SH-SY5Y (cell line): Measurements from ENCODE around the gene PIK3C3.

Experiments
- GATA2 ChIP-seq: IDR thresholded peaks from 2 replicates; pipeline ENCODE4 v1.6.1; 2011; ENCODE audit warnings: mild to moderate bottlenecking, low read depth, low read length
- GATA3 ChIP-seq: IDR thresholded peaks from 2 replicates; pipeline ENCODE4 v1.6.1; 2011; ENCODE audit warnings: low read depth, mild to moderate bottlenecking, low read length, moderate library complexity

DNA sequence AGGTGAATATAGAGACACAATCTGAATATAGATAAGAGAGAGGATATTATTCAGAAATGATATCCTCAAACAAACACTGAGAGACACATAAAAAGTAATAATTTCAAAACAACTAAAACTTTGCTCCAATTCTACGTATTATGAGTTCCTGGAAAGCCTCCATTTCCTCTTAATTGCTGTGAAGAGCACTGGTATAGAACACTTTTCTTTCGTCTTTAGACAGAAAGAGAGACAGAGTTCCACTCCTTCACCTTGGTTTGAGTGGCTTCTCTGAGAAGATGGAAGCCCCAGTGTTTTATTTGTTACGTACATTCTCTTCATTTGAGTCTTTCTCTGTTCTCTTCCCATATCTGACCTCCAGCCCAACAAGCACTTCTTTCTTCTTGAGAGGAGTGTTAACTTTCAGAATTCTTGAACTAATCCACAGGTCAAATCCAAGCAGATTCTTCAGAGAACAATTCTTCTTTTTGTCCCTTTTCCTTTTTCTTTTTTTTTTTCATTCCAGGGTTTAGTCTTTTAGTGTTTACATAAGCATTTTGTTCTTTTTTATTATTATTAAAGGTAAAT, 6.4 kb upstream of the PIK3C3 start:
- TF ChIP-seq GATA2, result no peak
- TF ChIP-seq GATA3, result no peak
